Measurements from ENCODE around the gene DCAF6.

DCAF6 gene

GRCh38 chr1:168079761-168080160, 143.3 kb downstream of the DCAF6 start:
- TF ChIP-seq CTCF (conservative IDR thresholded peaks at IDR 0.05; ENCODE audit: low read depth): no peak
- no peak for DNase-seq (ENCODE audit: low spot score)
- POLR2A ChIA-PET (ENCODE audit: low non-redundant PET): no interaction called here
- H3K27ac ChIP-seq: no peak overlapping the region
- CTCF ChIA-PET: interaction anchor here (0.6 to 1.1 kb wide), 2 partner anchors 93 to 636 kb away, joined by 4 to 5 read pairs; no protein-coding TSS in a partner anchor

GRCh38 chr1:168081373-168082007, 145.0 kb downstream of the DCAF6 start:
- POLR2A ChIA-PET (ENCODE audit: low non-redundant PET): no interaction called here
- peak; percentile 22 for DNase-seq (ENCODE audit: low spot score)
- CTCF ChIA-PET: interaction anchor here (0.5 to 1.5 kb wide), 9 partner anchors 10 to 176 kb away, joined by 3 to 7 read pairs (median 4); partner anchors contain the start of gene GPR161
- H3K27ac ChIP-seq: no peak overlapping the region
- no peak for TF ChIP-seq CTCF (conservative IDR thresholded peaks at IDR 0.05; ENCODE audit: low read depth)

DNA sequence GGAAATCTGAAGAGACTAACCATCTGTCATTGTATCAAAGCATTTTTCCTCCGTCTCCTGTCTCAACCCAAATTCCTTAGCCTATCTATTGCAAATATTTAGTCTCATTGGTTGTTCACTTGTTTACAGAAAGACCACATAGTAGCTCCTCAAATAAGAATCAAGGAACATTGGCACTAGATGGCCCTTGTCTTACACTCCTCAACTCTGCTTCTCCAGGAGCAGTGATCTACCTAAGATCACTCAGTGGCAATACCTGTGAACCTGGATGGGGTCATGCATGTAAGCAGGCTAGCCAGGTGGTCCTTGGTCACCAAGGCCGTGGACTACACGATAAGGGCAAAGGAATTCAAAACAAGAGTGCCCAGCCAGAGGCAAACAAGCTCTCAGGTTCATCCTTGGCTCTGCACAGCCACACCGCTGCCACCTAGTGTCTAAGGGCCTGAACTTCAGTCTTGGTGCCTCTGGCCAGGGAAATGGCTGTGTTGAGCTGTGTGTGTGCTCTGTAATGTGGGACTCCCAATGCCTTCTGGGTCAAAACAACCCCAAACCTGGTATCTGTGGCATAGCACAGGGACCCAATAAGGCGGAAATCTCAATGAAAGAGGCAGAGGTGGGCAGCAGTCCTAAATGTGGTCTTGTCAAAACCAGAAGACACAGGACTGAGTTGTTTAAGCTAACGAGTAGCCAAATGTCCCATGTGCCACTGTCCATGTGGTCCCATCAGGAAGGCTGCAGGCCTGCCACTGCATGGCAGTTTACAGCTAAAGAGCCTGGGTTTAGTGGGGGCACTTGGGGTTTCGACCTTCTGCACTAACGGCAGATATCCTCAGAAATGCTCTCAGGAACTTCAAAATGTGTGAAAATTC, 145.8 kb downstream of the DCAF6 start:
- ChIA-PET CTCF (interaction anchor here (0.5 to 1.5 kb wide), 13 partner anchors 10 to 1684 kb away, joined by 3 to 7 read pairs (median 4); partner anchors contain the start of genes GPR161 and MPZL1), POLR2A (ENCODE audit: low non-redundant PET) (no interaction called here)
- H3K27ac ChIP-seq: no peak overlapping the region; the same call in 1 of the 2 replicates
- peak; percentile 90 for TF ChIP-seq CTCF (conservative IDR thresholded peaks at IDR 0.05; ENCODE audit: low read depth)
- peak; percentile 72 for DNase-seq (ENCODE audit: low spot score)

GRCh38 chr1:168083456-168084325, 147.2 kb downstream of the DCAF6 start:
- ChIA-PET POLR2A (ENCODE audit: low non-redundant PET) (no interaction called here), CTCF (interaction anchor here (0.7 kb wide), 1 partner anchor 74 kb away, joined by 3 read pairs; no protein-coding TSS in a partner anchor)
- no peak for DNase-seq (ENCODE audit: low spot score)
- H3K27ac ChIP-seq: no peak overlapping the region
- TF ChIP-seq CTCF (conservative IDR thresholded peaks at IDR 0.05; ENCODE audit: low read depth): no peak

GRCh38 chr1:168084396-168085231, 148.1 kb downstream of the DCAF6 start:
- peak; percentile 31 for DNase-seq (ENCODE audit: low spot score)
- peak; percentile 82 for TF ChIP-seq CTCF (conservative IDR thresholded peaks at IDR 0.05; ENCODE audit: low read depth)
- H3K27ac ChIP-seq: no peak overlapping the region
- ChIA-PET CTCF (interaction anchor here (0.5 to 0.7 kb wide), 3 partner anchors 54 to 342 kb away, joined by 3 read pairs; no protein-coding TSS in a partner anchor), POLR2A (ENCODE audit: low non-redundant PET) (no interaction called here)
